Tibial nerve (tissue), 4 donors: Measurements from ENCODE around the gene TMEM238. TPM values are rescaled to one million over a fixed set of nuclear protein-coding genes. Genes with fewer than 3 reads are reported as not detected.

Experiments used
- DNase-seq, 2 donors: peaks; one replicate each; pipeline ENCODE4 v3.0.0-alpha.2; 2019; ENCODE audit warnings: low spot score in 2 of 2
- H3K27ac ChIP-seq, 4 donors: fragments of 200-600 bp; sonication (generic) in 3 of 4; one replicate each; pipeline ENCODE4 v1.5.1; 2017 to 2019; ENCODE audit warnings: mild to moderate bottlenecking in 1 of 4
- H3K27me3 ChIP-seq, 2 donors: fragments of 200-600 bp; sonication (generic) in 1 of 2; one replicate each; pipeline versions ENCODE4 v1.5.1 to v1.6.0; 2017 to 2019
- H3K36me3 ChIP-seq, 3 donors: fragments of 200-600 bp; sonication (generic); one replicate each; pipeline ENCODE4 v1.5.1; 2018 to 2019
- H3K4me1 ChIP-seq, 4 donors: fragments of 200-600 bp; sonication (generic) in 3 of 4; one replicate each; pipeline ENCODE4 v1.5.1; 2017 to 2019
- H3K4me3 ChIP-seq, 4 donors: fragments of 200-600 bp; sonication (generic) in 3 of 4; one replicate each; pipeline ENCODE4 v1.5.1; 2017 to 2019; ENCODE audit warnings: mild to moderate bottlenecking in 1 of 4, moderate library complexity in 1 of 4
- H3K9me3 ChIP-seq, 4 donors: fragments of 200-600 bp; sonication (generic) in 3 of 4; one replicate each; pipeline ENCODE4 v1.5.1; 2017 to 2019
- CTCF ChIP-seq, 5 experiments: fragments of 200-600 bp in 3 of 5; fragments of 450-650 bp in 2 of 5; sonication (generic) in 3 of 5; IDR thresholded peaks; one replicate each; pipeline ENCODE4 v1.5.1; 2016 to 2019; ENCODE audit warnings: antibody characterized with exemption in 5 of 5, mild to moderate bottlenecking in 3 of 5, moderate library complexity in 2 of 5
- EP300 ChIP-seq, 2 donors: sonication (generic); formaldehyde crosslinking; IDR thresholded peaks; one replicate each; pipeline ENCODE4 v1.6.1; 2017; ENCODE audit warnings: antibody characterized with exemption in 2 of 2, mild to moderate bottlenecking in 1 of 2
- POLR2A ChIP-seq, 2 donors: fragments of 450-650 bp; IDR thresholded peaks; one replicate each; pipeline ENCODE4 v1.6.1; 2017; ENCODE audit warnings: antibody characterized with exemption in 2 of 2, mild to moderate bottlenecking in 2 of 2, moderate library complexity in 2 of 2
- whole genome bisulfite sequencing, 2 donors: methylation state at CpG; one replicate each; pipeline ENCODE4 v1.1.5; 2018; 5-methylcytosine and 5-hydroxymethylcytosine counted together
- total RNA-seq, 4 donors: library from RNA; depleted of rRNA; stranded (reverse); fragments of >200 nt; gene quantifications; one replicate each; pipeline ENCODE4 v1.1.0, GENCODE V29; 2016

TMEM238 gene
- total RNA-seq, 4 donors from 2014 or later, result 0.63 to 7.5 (median 2.6) TPM

- H3K4me1 ChIP-seq, result peaks cover 0 to 43% (median 16%) of the 10 kb centered on the region in 4 donors
- H3K27me3 ChIP-seq, result peaks cover 0 to 8% of the 10 kb centered on the region in 2 donors
- peaks cover 0 to 60% (median 0%) of the 10 kb centered on the region in 3 donors for H3K36me3 ChIP-seq
- no peak overlapping the region for H3K4me3 ChIP-seq
- 76 to 77% methylated on average over 34 to 41 of the region's 43 CpGs for WGBS, 2 donors
- peak overlapping the region in 1 of 4 donors; percentile 56 for H3K27ac ChIP-seq
- H3K9me3 ChIP-seq, result no peaks in the 10 kb centered on the region
- TF ChIP-seq EP300 (IDR thresholded peaks at IDR 0.05) (no peak), CTCF (IDR thresholded peaks at IDR 0.05) (no peak), POLR2A (IDR thresholded peaks at IDR 0.05) (no peak)
- peak in 1 of 2 donors; percentile 34 for DNase-seq
Measured at GRCh38 chr19:55345818-55346724, 38.0 kb downstream of the TMEM238 start.

- H3K4me3 ChIP-seq, result no peak overlapping the region
- TF ChIP-seq EP300 (IDR thresholded peaks at IDR 0.05) (no peak), CTCF (IDR thresholded peaks at IDR 0.05) (no peak), POLR2A (IDR thresholded peaks at IDR 0.05) (no peak)
- no peaks in the 10 kb centered on the region for H3K27me3 ChIP-seq
- peak overlapping the region in 1 of 4 donors; percentile 47 for H3K27ac ChIP-seq
- no peak for DNase-seq
- peaks cover 0 to 52% (median 24%) of the 10 kb centered on the region in 4 donors for H3K4me1 ChIP-seq
- WGBS, 2 donors, result 76 to 78% methylated on average over 22 of the region's 22 CpGs
- no peaks in the 10 kb centered on the region for H3K9me3 ChIP-seq
- H3K36me3 ChIP-seq, result peaks cover 0 to 56% (median 0%) of the 10 kb centered on the region in 3 donors
Measured at GRCh38 chr19:55345101-55345817, 38.8 kb downstream of the TMEM238 start.

GRCh38 chr19:55344444-55344843, 39.6 kb downstream of the TMEM238 start:
- H3K27ac ChIP-seq, result no peak overlapping the region
- DNase-seq, result no peak
- H3K9me3 ChIP-seq, result no peaks in the 10 kb centered on the region
- no peak overlapping the region for H3K4me3 ChIP-seq
- WGBS, 2 donors, result 64 to 71% methylated on average over 9 of the region's 9 CpGs
- TF ChIP-seq POLR2A (IDR thresholded peaks at IDR 0.05) (no peak), CTCF (IDR thresholded peaks at IDR 0.05) (no peak), EP300 (IDR thresholded peaks at IDR 0.05) (no peak)
- H3K27me3 ChIP-seq, result no peaks in the 10 kb centered on the region
- H3K36me3 ChIP-seq, result peaks cover 0 to 56% (median 0%) of the 10 kb centered on the region in 3 donors
- peaks cover 0 to 55% (median 26%) of the 10 kb centered on the region in 4 donors for H3K4me1 ChIP-seq

GRCh38 chr19:55341595-55342531, 42.2 kb downstream of the TMEM238 start:
- TF ChIP-seq POLR2A (IDR thresholded peaks at IDR 0.05) (no peak), CTCF (IDR thresholded peaks at IDR 0.05) (no peak), EP300 (IDR thresholded peaks at IDR 0.05) (no peak)
- Histone ChIP-seq H3K27ac (peak overlapping the region in 2 of 4 donors; percentile 96 to 99), H3K4me3 (peak overlapping the region in 2 of 4 donors; percentile 81 to 97), H3K9me3 (no peaks in the 10 kb centered on the region), H3K36me3 (peaks cover 0 to 46% (median 0%) of the 10 kb centered on the region in 3 donors), H3K27me3 (no peaks in the 10 kb centered on the region), H3K4me1 (peaks cover 0 to 52% (median 31%) of the 10 kb centered on the region in 4 donors)
- WGBS, 2 donors, result 83% methylated on average over 34 to 42 of the region's 50 CpGs
- DNase-seq, result no peak
